ENCODE data around the gene MRPL54.
"Not testable (repeated sequence)": the region's sequence is repeated elsewhere in the genome, so short reads cannot be mapped to it uniquely, and the experiment has no call there.

MRPL54 gene

GRCh38 chr19:3809881-3810707 lies 47.6 kb downstream of the MRPL54 start:
- no peak for TF ChIP-seq CTCF (IDR thresholded peaks at IDR 0.05; ENCODE audit: low read depth, low read length, missing control alignments)
- H3K4me3 ChIP-seq (ENCODE audit: low read depth, low read length), result no peak overlapping the region
- DNase-seq (ENCODE audit: low read depth), result no peak

GRCh38 chr19:3810708-3811355 lies 48.4 kb downstream of the MRPL54 start:
- TF ChIP-seq CTCF (IDR thresholded peaks at IDR 0.05; ENCODE audit: low read depth, low read length, missing control alignments), result no peak
- H3K4me3 ChIP-seq (ENCODE audit: low read depth, low read length), result no peak overlapping the region
- no peak for DNase-seq (ENCODE audit: low read depth)

- no peak for TF ChIP-seq CTCF (IDR thresholded peaks at IDR 0.05; ENCODE audit: low read depth, low read length, missing control alignments)
- DNase-seq (ENCODE audit: low read depth), result no peak
- no peak overlapping the region for H3K4me3 ChIP-seq (ENCODE audit: low read depth, low read length)
These were observed 51.3 kb downstream of the MRPL54 start for GRCh38 chr19:3813473-3814392.

- H3K4me3 ChIP-seq (ENCODE audit: low read depth, low read length), result no peak overlapping the region
- TF ChIP-seq CTCF (IDR thresholded peaks at IDR 0.05; ENCODE audit: low read depth, low read length, missing control alignments), result no peak
- no peak for DNase-seq (ENCODE audit: low read depth)
These were observed 52.2 kb downstream of the MRPL54 start for GRCh38 chr19:3814648-3815047.

- H3K4me3 ChIP-seq (ENCODE audit: low read depth, low read length); DNase-seq (ENCODE audit: low read depth): not testable (repeated sequence)
These were observed 53.7 kb downstream of the MRPL54 start for GRCh38 chr19:3816148-3816547.

GRCh38 chr19:3816566-3817218 lies 54.2 kb downstream of the MRPL54 start:
- no peak for TF ChIP-seq CTCF (IDR thresholded peaks at IDR 0.05; ENCODE audit: low read depth, low read length, missing control alignments)
- no peak for DNase-seq (ENCODE audit: low read depth)
- H3K4me3 ChIP-seq (ENCODE audit: low read depth, low read length), result no peak overlapping the region
